H1 (cell line): ENCODE measurements around the gene ACTN2. TPM values are rescaled to one million over a fixed set of nuclear protein-coding genes. Genes with fewer than 3 reads are reported as not detected.

Experiments
- CTCF ChIA-PET: fragments of 300-600 bp; sonication (Branson Sonifier 250); formaldehyde crosslinking; loops from one replicate; lab custom pipeline; 2021; ENCODE audit not compliant: partially characterized antibody; lab: Charles Lee
- POLR2A ChIA-PET: fragments of 300-600 bp; sonication (Branson Sonifier 250); formaldehyde crosslinking; loops from one replicate; lab custom pipeline; 2021; ENCODE audit warnings: inconsistent platforms; ENCODE audit not compliant: partially characterized antibody; lab: Charles Lee
- DNase-seq, 2 experiments: peaks; one replicate each; pipeline versions ENCODE4 v3.0.0 to v3.0.0-alpha.2; 2010 to 2022; ENCODE audit warnings: low spot score in 2 of 2, low read depth in 1 of 2, mixed read lengths in 1 of 2
- FAIRE-seq: peaks from 2 replicates; lab custom pipeline; 2011; peaks lifted over from hg19 to GRCh38; lab: Jason Lieb, UNC
- H2AFZ ChIP-seq: 2 replicates; pipeline ENCODE4 v1.8.1; 2012; ENCODE audit warnings: low read length, inconsistent platforms
- H2AK5ac ChIP-seq: 2 replicates; pipeline ENCODE4 v1.6.1; 2013; ENCODE audit warnings: low read depth, low read length
- H2BK120ac ChIP-seq: replicated peaks from 2 replicates; pipeline ENCODE3; 2013; ENCODE audit warnings: low read depth, low read length, inconsistent platforms
- H2BK12ac ChIP-seq: 2 replicates; pipeline ENCODE4 v1.6.1; 2013; ENCODE audit warnings: low read depth, low read length
- H2BK15ac ChIP-seq: 2 replicates; pipeline ENCODE4 v1.6.1; 2013; ENCODE audit warnings: low read length
- H2BK20ac ChIP-seq: 2 replicates; pipeline ENCODE4 v1.6.1; 2013; ENCODE audit warnings: low read length
- H2BK5ac ChIP-seq: 2 replicates; pipeline ENCODE4 v1.6.1; 2013; ENCODE audit warnings: low read depth, low read length
- H3K14ac ChIP-seq: 2 replicates; pipeline ENCODE4 v1.6.1; 2013; ENCODE audit warnings: inconsistent platforms; ENCODE audit not compliant: insufficient read length
- H3K18ac ChIP-seq: 2 replicates; pipeline ENCODE4 v1.6.1; 2013; ENCODE audit warnings: low read length; ENCODE audit errors: extremely low read depth
- H3K23ac ChIP-seq: 2 replicates; pipeline ENCODE4 v1.6.1; 2013; ENCODE audit warnings: inconsistent platforms; ENCODE audit not compliant: insufficient read length
- H3K23me2 ChIP-seq: 2 replicates; pipeline ENCODE4 v1.6.1; 2013; ENCODE audit warnings: low read depth, low read length
- H3K27ac ChIP-seq: 2 replicates; pipeline ENCODE4 v1.6.1; 2011; ENCODE audit warnings: low read depth, low read length, inconsistent platforms
- H3K27me3 ChIP-seq, 4 experiments: replicated peaks in 1 of 4; 1 replicate in 1 of 4; 2 replicates in 3 of 4; pipeline versions ENCODE4 v1.6.1 to v1.8.1; 2011 to 2013; ENCODE audit warnings: low read length in 3 of 4, mild to moderate bottlenecking in 3 of 4, inconsistent platforms in 2 of 4, mixed read lengths in 2 of 4, moderate library complexity in 1 of 4; ENCODE audit not compliant: control insufficient read depth in 3 of 4, insufficient read depth in 3 of 4; ENCODE audit errors: extremely low read depth in 1 of 4
- H3K36me3 ChIP-seq, 4 experiments: 2 replicates each; pipeline versions ENCODE4 v1.6.1 to v1.8.1; 2011 to 2013; ENCODE audit warnings: mild to moderate bottlenecking in 4 of 4, low read length in 3 of 4, moderate library complexity in 2 of 4, control low read depth in 1 of 4, inconsistent platforms in 1 of 4; ENCODE audit not compliant: insufficient read depth in 4 of 4, control insufficient read depth in 2 of 4
- H3K4ac ChIP-seq: replicated peaks from 2 replicates; pipeline ENCODE3; 2013; ENCODE audit warnings: low read length, low read depth, mixed read lengths, inconsistent platforms; ENCODE audit not compliant: insufficient read length
- H3K4me1 ChIP-seq, 4 experiments: replicated peaks in 1 of 4; 1 replicate in 1 of 4; 2 replicates in 3 of 4; pipeline versions ENCODE4 v1.6.1 to v1.8.1; 2011 to 2013; ENCODE audit warnings: low read length in 3 of 4, inconsistent platforms in 2 of 4, mixed read lengths in 1 of 4; ENCODE audit not compliant: insufficient read depth in 4 of 4, control insufficient read depth in 3 of 4
- H3K4me2 ChIP-seq, 2 experiments: 2 replicates each; pipeline versions ENCODE4 v1.6.1 to v1.8.1; 2011 to 2013; ENCODE audit warnings: low read depth in 2 of 2, low read length in 2 of 2, control low read depth in 1 of 2, inconsistent platforms in 1 of 2, mild to moderate bottlenecking in 1 of 2; ENCODE audit not compliant: insufficient read depth in 1 of 2
- H3K4me3 ChIP-seq, 4 experiments: fragments of 200-600, 300-600 bp in 1 of 4; sonication (generic), shearing (Covaris generic), sonication (Bioruptor Twin) in 1 of 4; 2 replicates each; pipeline versions ENCODE4 v1.5.1 to v1.8.1; 2011 to 2016; ENCODE audit warnings: low read length in 4 of 4, low read depth in 3 of 4, control low read depth in 2 of 4, inconsistent platforms in 2 of 4, mild to moderate bottlenecking in 2 of 4, mixed read lengths in 1 of 4, moderate library complexity in 1 of 4; ENCODE audit not compliant: insufficient read depth in 2 of 4; ENCODE audit errors: extremely low read depth in 1 of 4
- H3K56ac ChIP-seq: replicated peaks from 2 replicates; pipeline ENCODE3; 2013; ENCODE audit warnings: low read depth, mild to moderate bottlenecking, mixed read lengths, low read length, inconsistent platforms; ENCODE audit not compliant: insufficient read length
- H3K79me1 ChIP-seq: 2 replicates; pipeline ENCODE4 v1.6.1; 2013; ENCODE audit warnings: low read depth, low read length, control low read depth
- H3K79me2 ChIP-seq, 2 experiments: 2 replicates each; pipeline versions ENCODE4 v1.6.1 to v1.8.1; 2012 to 2013; ENCODE audit warnings: low read length in 2 of 2, mild to moderate bottlenecking in 2 of 2, inconsistent platforms in 1 of 2; ENCODE audit not compliant: insufficient read depth in 2 of 2, control insufficient read depth in 1 of 2
- H3K9ac ChIP-seq, 4 experiments: replicated peaks in 1 of 4; 1 replicate in 1 of 4; 2 replicates in 3 of 4; pipeline versions ENCODE4 v1.6.1 to v1.8.1; 2011 to 2013; ENCODE audit warnings: low read depth in 3 of 4, low read length in 3 of 4, control low read depth in 2 of 4, mild to moderate bottlenecking in 2 of 4, moderate library complexity in 2 of 4, inconsistent platforms in 1 of 4; ENCODE audit errors: extremely low read depth in 1 of 4
- H3K9me3 ChIP-seq, 2 experiments: 2 replicates each; pipeline versions ENCODE4 v1.6.1 to v1.8.1; 2012 to 2013; ENCODE audit warnings: mild to moderate bottlenecking in 2 of 2, moderate library complexity in 2 of 2, control low read depth in 1 of 2, inconsistent platforms in 1 of 2, low read depth in 1 of 2, low read length in 1 of 2, mixed read lengths in 1 of 2; ENCODE audit not compliant: insufficient read depth in 2 of 2
- H4K20me1 ChIP-seq, 2 experiments: replicated peaks in 1 of 2; 2 replicates each; pipeline versions ENCODE3 to v1.8.1; 2011 to 2013; ENCODE audit warnings: inconsistent platforms in 2 of 2, low read length in 2 of 2, mild to moderate bottlenecking in 1 of 2; ENCODE audit not compliant: insufficient read depth in 2 of 2, control insufficient read depth in 1 of 2
- H4K5ac ChIP-seq: 2 replicates; pipeline ENCODE4 v1.6.1; 2013; ENCODE audit warnings: low read length, low read depth, mixed read lengths, inconsistent platforms; ENCODE audit not compliant: insufficient read length
- H4K8ac ChIP-seq: 2 replicates; pipeline ENCODE4 v1.8.0; 2013; ENCODE audit warnings: mild to moderate bottlenecking, moderate library complexity, low read length, inconsistent platforms; ENCODE audit not compliant: insufficient read depth; ENCODE audit errors: extremely low read depth
- H4K91ac ChIP-seq: replicated peaks from 2 replicates; pipeline ENCODE3; 2013; ENCODE audit warnings: low read length, mixed read lengths, inconsistent platforms; ENCODE audit not compliant: insufficient read length
- CHD1 ChIP-seq: IDR thresholded peaks from 2 replicates; pipeline ENCODE4 v1.6.1; 2012; ENCODE audit warnings: low read depth, low read length, improper control_type of control experiment
- TAF1 ChIP-seq: IDR thresholded peaks from 2 replicates; pipeline ENCODE4 v1.6.1; 2011; ENCODE audit warnings: mild to moderate bottlenecking, low read depth, low read length
- WGBS, 2 experiments: shearing (Covaris generic) in 1 of 2; methylation state at CpG; one replicate each; pipeline versions ENCODE4 v1.1.6 to v1.1.7; 2013 to 2015; ENCODE audit warnings: low lambda C conversion rate in 2 of 2, mixed read lengths in 2 of 2, inconsistent platforms in 1 of 2, low coverage in 1 of 2, missing lambda C conversion rate in 1 of 2; ENCODE audit not compliant: insufficient replicate concordance in 2 of 2, insufficient coverage in 1 of 2, insufficient read length in 1 of 2; ENCODE audit errors: extremely low coverage in 1 of 2, missing lambda C conversion rate in 1 of 2; 5-methylcytosine and 5-hydroxymethylcytosine counted together
- polyA plus RNA-seq, 7 experiments: library from polyadenylated mRNA; depleted of rRNA in 3 of 7; stranded (reverse) in 5 of 7; unstranded in 2 of 7; fragments of >200 nt in 5 of 7; fragments of 200-250 nt in 2 of 7; gene quantifications; 1 replicate in 5 of 7; 2 replicates in 1 of 7; 4 replicates in 1 of 7; pipeline versions ENCODE4 v1.2.1 to v1.2.3, GENCODE V29; 2011 to 2013; ENCODE audit warnings: missing spikeins in 2 of 7, mixed read lengths in 2 of 7
- total RNA-seq: library from RNA; stranded (reverse); fragmentation: NEBNext Ultra II Directional; extraction: Animal tissue kit (Norgen Biotek cat#: 25700); gene quantifications from 2 replicates; pipeline ENCODE4 v1.2.1, GENCODE V29; 2021

Gene ACTN2
- total and polyA plus RNA-seq, 2 of the 8 experiments (the other 6 are each of a cell fraction or from before 2014, with no cell fraction given): 1.9 to 4.1 TPM

DNA sequence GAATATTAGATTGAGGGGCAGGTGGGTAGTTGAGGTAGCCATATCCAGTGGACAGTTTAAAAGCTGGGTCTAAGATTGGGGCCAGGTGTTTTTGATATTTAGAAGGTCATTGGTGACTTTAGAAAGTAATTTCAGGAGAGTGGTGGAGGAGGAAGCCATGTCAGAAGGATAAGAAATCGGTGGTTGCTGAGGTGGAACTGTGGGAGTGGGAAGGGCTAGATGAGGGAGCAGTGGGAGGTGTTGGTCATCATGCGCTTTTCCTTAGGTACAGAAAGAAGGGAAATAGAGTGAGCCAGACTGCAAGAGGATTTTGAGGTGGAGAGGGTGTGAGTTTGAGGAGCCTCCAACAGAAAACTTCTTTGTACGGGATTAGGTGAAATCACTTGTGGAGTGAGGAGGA lies 116.0 kb downstream of the ACTN2 start:
- H3K79me2 ChIP-seq: peaks cover 0 to 24% of the 10 kb centered on the region in 2 experiments; a peak in 2 of 4 replicates
- TF ChIP-seq TAF1 (no peak), CHD1 (no peak)

More for the DNA sequence above, 116.0 kb downstream of the ACTN2 start:
- no peak overlapping the region for H2AFZ ChIP-seq
- CTCF ChIA-PET: interaction anchor here (0.8 kb wide), 1 partner anchor 9 kb away, joined by 4 read pairs; no protein-coding TSS in a partner anchor
- H3K14ac ChIP-seq: no peak overlapping the region
- no peak overlapping the region for H3K4me3 ChIP-seq
- H3K9me3 ChIP-seq: no peaks in the 10 kb centered on the region
- no peak overlapping the region for H3K27ac ChIP-seq
- no peak overlapping the region for H3K56ac ChIP-seq
- no peak overlapping the region for H2BK5ac ChIP-seq
- DNase-seq (no peak), FAIRE-seq (no peak)
- H3K9ac ChIP-seq: no peak overlapping the region
- H2BK120ac ChIP-seq: no peak overlapping the region
- no peaks in the 10 kb centered on the region for H3K4me1 ChIP-seq
- H4K5ac ChIP-seq: no peak overlapping the region
- no peak overlapping the region for H4K91ac ChIP-seq
- H3K4ac ChIP-seq: no peak overlapping the region
- no peak overlapping the region for H2AK5ac ChIP-seq
- no peak overlapping the region for H2BK12ac ChIP-seq
- H2BK15ac ChIP-seq: no peak overlapping the region
- H3K36me3 ChIP-seq: no peaks in the 10 kb centered on the region; a peak in 1 of 8 replicates
- no peak overlapping the region for H4K8ac ChIP-seq
- peaks cover 2 to 4% of the 10 kb centered on the region in 2 experiments for H4K20me1 ChIP-seq
- no peak overlapping the region for H3K23ac ChIP-seq
- WGBS, 2 experiments: 97% methylated on average over 2 of the region's 3 CpGs; no CpG with 5 or more reads in 1 of the 2 experiments
- no peak overlapping the region for H2BK20ac ChIP-seq
- POLR2A ChIA-PET: interaction anchor here (1.6 kb wide), 1 partner anchor 7 kb away, joined by 8 read pairs; the partner anchor contains the start of gene MTR
- H3K23me2 ChIP-seq: no peaks in the 10 kb centered on the region
- H3K18ac ChIP-seq: no peak overlapping the region
- H3K27me3 ChIP-seq: no peaks in the 10 kb centered on the region
- peaks cover 3% of the 10 kb centered on the region; the same call in 1 of the 2 replicates for H3K79me1 ChIP-seq
- no peak overlapping the region for H3K4me2 ChIP-seq
